T-helper 1 cell treated with Interleukin-12 subunit alpha and Interleukin-12 subunit beta and Interleukin-4 antibody, amounts not matched to agents 30 μg/mL and 1 μg/mL, for 36 hours (primary cell): ENCODE results near the gene GOLGA6A.
"Not testable (repeated sequence)": the region's sequence is repeated elsewhere in the genome, so short reads cannot be mapped to it uniquely, and the experiment has no call there.

Experiments
- H3K27ac Mint-ChIP-seq: one replicate; pipeline ENCODE4 v1.8.0; 2021; ENCODE audit warnings: mild to moderate bottlenecking, mixed read lengths
- H3K27me3 Mint-ChIP-seq: one replicate; pipeline ENCODE4 v1.8.0; 2021; ENCODE audit warnings: low read depth, mixed read lengths
- H3K36me3 Mint-ChIP-seq: one replicate; pipeline ENCODE4 v1.8.0; 2021; ENCODE audit warnings: low read depth, mixed read lengths
- H3K4me1 Mint-ChIP-seq: one replicate; pipeline ENCODE4 v1.8.0; 2021; ENCODE audit warnings: low read depth, mixed read lengths
- H3K4me3 Mint-ChIP-seq: one replicate; pipeline ENCODE4 v1.8.0; 2021; ENCODE audit warnings: mild to moderate bottlenecking, moderate library complexity, mixed read lengths
- H3K9me3 Mint-ChIP-seq: one replicate; pipeline ENCODE4 v1.8.0; 2021; ENCODE audit warnings: mixed read lengths

Gene GOLGA6A, protein sequence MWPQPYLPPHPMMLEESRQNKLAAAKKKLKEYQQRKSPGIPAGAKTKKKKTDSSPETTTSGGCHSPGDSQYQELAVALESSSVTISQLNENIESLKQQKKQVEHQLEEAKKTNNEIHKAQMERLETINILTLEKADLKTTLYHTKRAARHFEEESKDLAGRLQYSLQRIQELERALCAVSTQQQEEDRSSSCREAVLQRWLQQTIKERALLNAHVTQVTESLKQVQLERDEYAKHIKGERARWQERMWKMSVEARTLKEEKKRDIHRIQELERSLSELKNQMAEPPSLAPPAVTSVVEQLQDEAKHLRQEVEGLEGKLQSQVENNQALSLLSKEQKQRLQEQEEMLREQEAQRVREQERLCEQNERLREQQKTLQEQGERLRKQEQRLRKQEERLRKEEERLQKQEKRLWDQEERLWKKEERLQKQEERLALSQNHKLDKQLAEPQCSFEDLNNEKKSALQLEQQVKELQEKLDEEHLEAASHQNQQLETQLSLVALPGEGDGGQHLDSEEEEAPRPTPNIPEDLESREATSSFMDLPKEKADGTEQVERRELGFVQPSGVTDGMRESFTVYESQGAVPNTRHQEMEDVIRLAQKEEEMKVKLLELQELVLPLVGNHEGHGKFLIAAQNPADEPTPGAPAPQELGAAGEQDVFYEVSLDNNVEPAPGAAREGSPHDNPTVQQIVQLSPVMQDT

DNA sequence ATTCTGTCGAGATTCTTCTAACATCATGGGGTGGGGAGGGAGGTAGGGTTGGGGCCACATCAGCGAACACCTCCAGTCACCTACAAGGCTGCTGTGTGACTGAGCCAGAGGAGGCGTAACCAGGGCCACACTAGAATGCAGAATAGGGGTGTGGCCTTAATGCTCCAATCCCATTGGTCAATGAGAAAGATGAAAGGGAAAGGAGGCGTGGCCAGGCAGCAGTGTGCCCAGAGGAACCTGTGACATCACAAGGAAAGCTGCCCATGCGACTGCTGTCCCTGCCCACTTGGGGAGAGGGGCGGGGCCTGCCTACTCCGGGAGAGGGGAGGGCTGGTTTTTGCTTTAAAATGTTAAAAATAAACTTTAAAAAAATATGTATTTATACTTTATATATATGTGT lies at the start of gene GOLGA6A:
TSS of gene GOLGA6A (minus strand) at position 101 of the 400 bp plus-strand sequence. CDS start at position 60, 41 bp downstream.
- H3K9me3 Mint-ChIP-seq, H3K4me3 Mint-ChIP-seq, H3K4me1 Mint-ChIP-seq, H3K27me3 Mint-ChIP-seq, H3K27ac Mint-ChIP-seq, H3K36me3 Mint-ChIP-seq: not testable (repeated sequence)

DNA sequence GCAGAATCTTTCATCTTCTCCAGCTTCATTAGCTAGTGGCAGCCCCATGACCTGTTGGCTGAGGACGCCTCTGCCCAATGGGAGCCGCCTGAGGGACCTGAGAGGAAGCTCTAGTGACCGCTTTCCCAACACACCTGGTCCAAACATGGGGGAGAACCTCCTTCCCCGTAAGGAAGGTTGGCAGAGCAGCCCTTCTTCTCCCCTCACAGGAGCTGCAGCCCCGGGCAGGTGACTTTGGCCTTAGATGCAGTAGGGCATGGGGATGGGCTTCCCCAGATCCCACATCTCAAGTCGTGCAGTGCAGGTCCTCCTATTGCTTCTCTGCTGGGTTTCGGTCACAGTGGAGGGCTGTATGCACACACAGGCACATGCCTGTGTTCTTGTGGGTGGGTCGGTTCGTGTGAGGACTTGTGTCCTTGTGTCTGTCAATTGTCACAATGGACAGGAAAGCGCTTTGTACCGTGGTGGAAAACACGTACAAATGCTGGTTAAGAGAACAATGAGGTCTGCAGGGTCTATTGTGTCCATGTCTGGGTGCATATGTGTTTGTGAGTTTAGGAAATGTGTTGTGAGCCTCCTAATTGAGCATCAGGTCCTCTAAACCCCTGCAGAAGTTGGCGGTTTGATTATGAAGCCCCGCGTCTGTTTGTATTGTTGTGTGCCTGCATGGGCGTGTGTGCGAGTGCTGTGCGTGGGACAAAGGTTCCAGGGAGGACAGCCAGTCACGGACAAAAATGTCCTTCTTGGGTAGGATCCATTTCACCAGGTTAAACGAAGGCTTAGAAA lies 49.5 kb upstream of the GOLGA6A start:
- Mint-ChIP-seq H3K4me1 (peaks cover 16% of the 10 kb centered on the region), H3K4me3 (peak overlapping the region; percentile 15), H3K27me3 (peaks cover 95% of the 10 kb centered on the region), H3K9me3 (no peaks in the 10 kb centered on the region), H3K27ac (peak overlapping the region; percentile 77), H3K36me3 (peaks cover 9% of the 10 kb centered on the region)

DNA sequence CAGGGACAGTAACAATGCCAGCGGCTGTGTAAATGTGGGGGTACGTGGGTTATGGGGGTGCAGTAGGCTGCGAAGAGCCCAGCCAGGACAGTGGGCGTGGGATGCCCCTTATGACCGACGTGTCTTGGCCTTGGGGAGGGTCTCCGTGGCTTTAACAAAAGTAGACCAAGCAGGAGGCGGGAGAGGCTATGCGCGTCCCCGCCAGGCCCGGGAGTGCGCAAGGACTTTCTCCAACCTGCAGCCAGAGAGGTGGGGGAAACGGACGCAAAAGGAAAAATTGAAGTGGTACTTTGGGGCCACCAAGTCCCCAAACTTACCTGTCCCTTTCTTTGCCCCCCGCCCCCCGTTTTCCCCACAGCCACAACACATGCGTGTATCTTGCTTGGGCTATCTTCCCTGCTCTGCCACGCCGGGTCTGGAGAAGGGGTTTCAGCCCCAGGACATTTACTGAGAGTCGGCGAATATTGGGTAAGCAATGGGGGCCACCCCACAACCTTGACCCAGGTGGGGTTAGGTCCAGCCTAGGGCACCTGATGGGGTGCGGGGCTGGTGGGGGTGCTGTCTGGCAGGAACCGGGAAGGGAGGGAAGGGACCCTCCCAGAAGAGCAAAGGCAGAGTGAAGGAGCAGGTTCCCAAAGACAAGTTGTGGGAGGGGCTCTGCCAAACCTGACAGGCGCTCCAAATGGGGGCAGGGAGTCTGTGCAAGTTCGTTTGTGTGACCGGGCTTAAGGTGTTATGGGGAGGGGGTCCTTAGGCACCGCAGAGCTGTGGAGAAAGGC lies 48.7 kb upstream of the GOLGA6A start:
- peaks cover 91% of the 10 kb centered on the region for H3K27me3 Mint-ChIP-seq
- peaks cover 12% of the 10 kb centered on the region for H3K4me1 Mint-ChIP-seq
- H3K27ac Mint-ChIP-seq, result peak overlapping the region; percentile 3
- H3K9me3 Mint-ChIP-seq, result no peaks in the 10 kb centered on the region
- H3K4me3 Mint-ChIP-seq, result no peak overlapping the region
- H3K36me3 Mint-ChIP-seq, result peaks cover 9% of the 10 kb centered on the region

DNA sequence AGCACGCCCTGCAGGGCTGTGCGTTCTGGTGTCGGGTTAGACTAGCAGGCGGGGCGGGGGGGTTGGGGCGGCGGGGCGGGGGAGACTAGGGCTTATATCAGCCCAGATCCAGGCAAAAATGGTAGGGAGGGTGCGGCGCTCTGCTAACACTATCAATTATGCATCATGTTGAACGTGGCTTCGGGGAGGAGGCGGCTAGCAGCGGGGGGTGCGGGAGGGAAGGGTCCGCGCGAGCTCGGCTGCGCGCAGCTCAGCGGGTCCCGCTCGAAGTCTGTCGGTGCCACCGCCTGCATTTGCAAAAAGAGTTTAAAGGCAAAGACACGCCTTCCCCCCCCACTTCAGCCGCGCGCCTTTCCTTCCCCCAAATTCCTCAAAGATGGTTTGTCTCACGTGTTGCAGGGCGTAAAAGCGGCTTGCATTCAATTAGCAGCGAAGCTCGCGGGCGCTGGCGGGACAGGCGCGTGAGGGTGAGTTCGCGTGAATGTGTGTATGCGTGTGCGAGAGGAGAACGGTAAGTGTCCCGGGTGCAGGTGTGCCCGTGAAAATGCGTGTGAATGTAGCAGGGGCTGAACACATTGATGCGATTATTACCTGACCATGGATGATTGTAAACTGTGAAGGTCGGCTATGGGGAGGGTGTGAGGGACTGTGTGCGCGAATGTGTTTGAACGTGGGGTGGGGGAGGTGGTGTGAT lies 48.0 kb upstream of the GOLGA6A start, which contains the start of gene ISLR2:
TSS of gene ISLR2 (plus strand) at position 432 of the 694 bp plus-strand sequence. CDS start 2,169 bp downstream, outside the sequence.
- Mint-ChIP-seq H3K27me3 (peaks cover 87% of the 10 kb centered on the region), H3K27ac (peak within 1 kb of the TSS; percentile 45), H3K4me1 (peaks cover 12% of the 10 kb centered on the region), H3K9me3 (no peaks in the 10 kb centered on the region), H3K4me3 (peak within 1 kb of the TSS; percentile 10), H3K36me3 (peaks cover 9% of the 10 kb centered on the region)

DNA sequence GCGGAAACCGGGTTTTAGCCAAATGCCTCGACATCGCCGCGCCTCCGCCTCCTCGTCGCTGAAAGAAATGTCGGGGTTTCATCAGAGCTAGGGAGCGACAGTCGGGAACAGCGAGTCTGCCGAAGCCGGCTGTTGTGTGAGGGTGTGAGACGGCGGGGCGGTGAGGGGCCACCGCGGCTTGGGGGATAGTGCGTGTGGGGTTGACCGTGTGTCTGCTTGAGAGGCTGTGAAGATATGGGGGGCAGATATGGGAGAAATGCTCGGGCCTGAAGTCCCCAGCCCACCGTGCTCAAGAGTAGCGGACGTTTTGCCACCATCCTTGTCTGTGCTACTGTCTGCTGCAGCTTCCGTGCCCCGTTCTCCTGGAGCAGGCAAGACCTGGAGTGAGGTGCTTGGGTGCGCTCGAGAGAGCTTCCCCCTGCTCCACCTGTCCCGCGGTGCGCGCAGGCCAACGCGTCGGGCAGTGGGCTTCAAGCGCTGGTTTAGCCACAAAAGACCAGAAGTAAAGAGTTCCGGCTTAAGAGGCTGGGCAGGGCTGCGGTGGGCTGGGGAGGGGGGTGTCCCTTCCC lies 47.3 kb upstream of the GOLGA6A start:
- peak overlapping the region; percentile 10 for H3K4me3 Mint-ChIP-seq
- peaks cover 82% of the 10 kb centered on the region for H3K27me3 Mint-ChIP-seq
- no peaks in the 10 kb centered on the region for H3K9me3 Mint-ChIP-seq
- H3K4me1 Mint-ChIP-seq, result peaks cover 9% of the 10 kb centered on the region
- H3K36me3 Mint-ChIP-seq, result peaks cover 8% of the 10 kb centered on the region
- peak overlapping the region; percentile 45 for H3K27ac Mint-ChIP-seq

DNA sequence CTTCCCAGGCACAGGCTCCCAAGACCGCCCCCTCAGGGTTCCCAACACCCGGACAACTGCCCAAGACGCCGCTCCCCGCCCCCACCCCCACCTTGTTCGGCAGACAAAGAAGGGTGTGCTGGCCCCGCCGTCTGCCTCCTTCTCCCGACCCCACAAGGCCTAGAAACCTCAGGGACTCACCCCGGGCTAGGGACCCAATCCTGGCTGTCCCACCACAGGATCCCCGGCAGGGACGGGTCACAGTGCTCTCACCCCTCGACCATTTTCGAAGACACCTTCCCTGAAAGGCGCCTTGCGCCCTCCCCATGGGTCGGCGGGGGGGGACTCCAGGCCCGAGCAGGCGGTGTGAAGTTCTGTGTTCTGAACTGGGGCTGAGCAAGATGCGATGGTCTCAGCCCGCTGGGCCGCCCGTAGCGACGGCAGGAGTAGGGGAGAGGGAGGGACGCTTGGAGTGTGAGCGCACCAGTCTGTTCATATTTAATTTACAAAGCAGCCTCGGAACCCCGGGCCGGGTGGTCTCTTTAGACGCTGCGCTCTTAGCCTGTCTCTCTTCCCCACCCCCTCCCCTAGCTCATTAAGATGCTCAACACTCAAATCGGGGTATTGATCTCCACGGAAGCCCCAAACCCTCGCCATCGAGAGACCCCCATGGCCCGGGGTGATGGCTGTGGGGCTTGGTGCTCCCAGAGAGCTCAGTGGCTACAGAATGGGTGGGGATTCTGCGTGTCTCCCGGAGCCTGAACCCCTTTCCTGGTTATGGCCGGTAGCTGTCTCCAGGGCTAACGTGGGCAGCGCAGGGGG lies 46.6 kb upstream of the GOLGA6A start:
- H3K4me3 Mint-ChIP-seq, result no peak overlapping the region
- H3K27ac Mint-ChIP-seq, result peak overlapping the region; percentile 45
- H3K9me3 Mint-ChIP-seq, result no peaks in the 10 kb centered on the region
- peaks cover 8% of the 10 kb centered on the region for H3K36me3 Mint-ChIP-seq
- peaks cover 9% of the 10 kb centered on the region for H3K4me1 Mint-ChIP-seq
- H3K27me3 Mint-ChIP-seq, result peaks cover 77% of the 10 kb centered on the region

DNA sequence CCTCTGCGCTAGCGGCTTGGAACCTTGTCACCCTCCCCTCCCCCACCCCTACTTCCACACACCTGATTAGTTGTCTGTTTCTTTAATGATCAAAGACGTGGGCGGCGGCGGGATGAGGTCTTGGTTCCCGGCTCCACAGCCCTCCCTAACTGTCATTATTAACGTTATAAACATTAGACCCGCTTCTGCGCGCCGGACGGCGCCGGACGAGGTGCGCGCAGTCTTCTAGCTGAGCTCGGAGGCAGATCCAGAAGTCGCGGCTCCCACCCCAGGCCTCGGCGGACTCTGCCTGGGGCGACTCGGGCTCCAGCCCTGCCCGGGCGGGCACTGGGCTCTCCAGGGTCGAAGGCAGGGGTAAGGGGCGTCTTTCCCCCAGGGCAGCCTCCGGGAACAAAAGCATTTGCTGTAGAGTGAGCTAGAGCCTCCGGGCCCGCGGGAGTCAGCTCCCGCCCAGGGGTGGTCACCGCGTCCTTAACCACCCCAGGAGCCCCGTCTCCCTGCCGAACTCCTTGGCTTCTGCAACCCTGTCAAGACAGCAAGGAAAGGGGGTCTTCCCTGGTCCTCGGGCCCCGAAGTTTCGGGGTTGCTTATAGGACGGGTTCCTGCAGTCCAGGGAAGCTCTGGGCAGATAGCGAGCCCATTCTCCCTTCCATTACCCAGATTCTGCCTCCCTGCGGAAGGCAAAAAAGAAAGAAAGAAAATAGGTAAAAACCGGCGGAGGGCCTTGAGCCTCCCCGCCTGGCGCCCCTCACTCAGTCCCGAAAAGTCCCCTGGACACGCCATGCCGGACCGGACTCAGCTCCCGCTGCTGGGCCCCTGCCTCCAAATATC lies 45.8 kb upstream of the GOLGA6A start:
- H3K27ac Mint-ChIP-seq, result no peak overlapping the region
- H3K27me3 Mint-ChIP-seq, result peaks cover 70% of the 10 kb centered on the region
- no peaks in the 10 kb centered on the region for H3K9me3 Mint-ChIP-seq
- peaks cover 9% of the 10 kb centered on the region for H3K4me1 Mint-ChIP-seq
- H3K4me3 Mint-ChIP-seq, result no peak overlapping the region
- peaks cover 8% of the 10 kb centered on the region for H3K36me3 Mint-ChIP-seq

DNA sequence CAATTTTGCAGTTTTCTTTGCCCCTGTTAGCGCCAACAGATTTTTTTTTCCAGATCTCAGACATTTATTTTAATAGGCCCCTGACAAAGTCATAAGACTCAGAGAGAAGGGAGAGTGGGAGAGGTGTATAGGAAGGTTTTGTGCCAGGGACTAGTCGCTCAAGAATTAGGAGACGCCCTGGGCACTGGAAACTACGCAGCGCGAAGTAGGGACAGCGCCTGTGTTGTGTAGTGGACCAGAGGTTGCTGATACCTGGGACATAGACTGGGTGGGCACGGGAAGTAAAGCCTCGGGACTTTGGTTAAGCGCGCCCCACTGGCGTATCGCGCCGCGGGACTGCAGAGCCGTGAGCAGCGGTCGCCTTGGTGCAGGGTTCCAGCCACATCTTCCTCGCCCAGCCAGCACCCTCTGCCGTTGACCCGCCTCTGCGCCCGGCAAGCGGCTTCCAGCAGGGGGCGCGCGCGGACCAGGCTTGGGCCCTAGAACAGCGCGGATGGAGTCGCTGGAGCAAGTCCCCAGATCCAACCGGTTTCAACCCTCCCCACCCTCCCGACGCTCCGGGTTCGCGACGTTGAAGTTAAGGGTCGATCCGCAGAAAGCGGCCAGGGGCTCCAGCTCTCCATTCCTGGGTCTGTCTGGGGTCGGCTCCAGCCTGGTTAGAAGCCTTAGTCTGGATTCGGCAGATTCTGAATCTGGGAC lies 45.1 kb upstream of the GOLGA6A start:
- Mint-ChIP-seq H3K4me1 (peaks cover 9% of the 10 kb centered on the region), H3K27ac (no peak overlapping the region), H3K4me3 (no peak overlapping the region), H3K9me3 (no peaks in the 10 kb centered on the region), H3K36me3 (peaks cover 8% of the 10 kb centered on the region), H3K27me3 (peaks cover 62% of the 10 kb centered on the region)

DNA sequence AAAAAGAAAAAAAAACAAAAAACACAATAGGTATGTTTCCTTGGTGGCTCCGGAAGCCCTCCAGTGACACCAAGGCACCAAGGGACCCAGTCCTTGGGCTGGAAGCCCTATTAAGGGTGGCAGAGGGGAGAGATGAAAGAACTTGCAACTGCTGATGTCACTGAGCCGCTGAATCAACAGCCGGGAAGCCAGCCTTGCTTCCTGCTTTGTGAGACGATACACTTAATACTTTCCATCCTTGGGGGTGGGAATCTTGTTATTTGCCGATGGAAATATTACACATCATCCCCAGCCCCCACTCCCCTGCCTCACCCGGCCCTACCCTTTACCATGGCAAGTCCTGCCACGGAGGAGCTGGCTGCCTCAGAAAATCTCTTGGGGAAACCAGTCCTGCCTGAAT lies 42.4 kb upstream of the GOLGA6A start:
- peaks cover 53% of the 10 kb centered on the region for H3K27me3 Mint-ChIP-seq
- H3K27ac Mint-ChIP-seq, result no peak overlapping the region
- H3K36me3 Mint-ChIP-seq, result no peaks in the 10 kb centered on the region

DNA sequence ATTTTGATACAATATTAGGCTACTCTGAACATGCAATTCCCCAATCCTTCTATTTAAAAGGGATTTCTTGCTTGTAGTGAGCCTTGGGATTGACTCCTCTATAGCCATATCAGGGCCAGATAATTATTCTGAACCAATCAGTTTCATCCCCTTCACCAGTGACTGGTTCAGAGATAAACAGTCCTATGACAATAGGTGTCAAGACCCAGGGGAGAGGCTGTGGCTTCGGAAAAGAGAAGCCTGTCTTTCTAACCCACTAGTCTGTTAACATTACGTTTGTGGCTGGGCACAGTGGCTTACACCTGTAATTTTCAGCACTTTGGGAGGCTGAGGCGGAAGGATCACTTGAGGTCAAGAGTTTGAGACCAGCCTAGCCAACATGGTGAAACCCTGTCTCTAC lies 41.8 kb upstream of the GOLGA6A start:
- Mint-ChIP-seq H3K4me1 (peaks cover 1% of the 10 kb centered on the region), H3K4me3 (no peak overlapping the region), H3K27ac (no peak overlapping the region), H3K9me3 (no peaks in the 10 kb centered on the region), H3K27me3 (peaks cover 47% of the 10 kb centered on the region), H3K36me3 (no peaks in the 10 kb centered on the region)

More for the DNA sequence above, 42.4 kb upstream of the GOLGA6A start:
- Mint-ChIP-seq H3K4me3 (no peak overlapping the region), H3K9me3 (no peaks in the 10 kb centered on the region), H3K4me1 (peaks cover 5% of the 10 kb centered on the region)

DNA sequence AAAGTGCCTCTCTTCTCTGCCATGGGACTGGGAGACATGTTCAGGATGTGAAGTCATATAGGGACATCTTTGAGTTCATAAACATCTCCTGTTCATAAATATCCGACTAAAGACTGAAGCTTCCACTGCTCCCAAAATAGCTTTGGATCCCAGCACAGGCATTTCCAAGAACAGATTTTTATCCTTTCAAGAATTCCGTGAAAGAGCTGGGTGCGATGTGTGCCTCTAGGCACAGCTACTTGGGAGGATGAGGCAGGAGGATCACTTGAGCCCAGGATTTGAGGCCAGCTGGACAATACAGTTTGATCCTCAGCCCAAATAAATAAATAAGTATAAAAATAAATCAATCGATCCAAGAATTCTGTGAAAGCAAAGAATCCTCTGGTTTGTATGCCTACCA lies 41.3 kb upstream of the GOLGA6A start:
- Mint-ChIP-seq H3K9me3 (no peaks in the 10 kb centered on the region), H3K4me3 (no peak overlapping the region), H3K36me3 (no peaks in the 10 kb centered on the region), H3K4me1 (peaks cover 1% of the 10 kb centered on the region), H3K27ac (no peak overlapping the region), H3K27me3 (peaks cover 42% of the 10 kb centered on the region)

DNA sequence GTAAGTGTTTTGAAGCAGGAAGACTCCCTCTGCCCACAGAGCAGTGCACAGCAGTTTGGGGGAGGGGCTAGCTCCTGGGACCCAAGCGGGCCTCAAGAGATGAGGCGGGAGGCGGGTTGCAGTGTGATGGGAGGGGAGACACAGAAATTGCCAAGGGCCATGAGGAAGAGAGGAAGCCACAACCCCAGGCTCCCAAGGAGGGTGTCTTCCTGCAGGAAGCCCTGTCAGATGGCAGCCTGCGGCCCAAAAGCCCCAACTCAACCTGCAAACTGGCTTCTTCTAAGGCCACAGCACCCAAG lies 40.7 kb upstream of the GOLGA6A start:
- no peaks in the 10 kb centered on the region for H3K36me3 Mint-ChIP-seq
- H3K9me3 Mint-ChIP-seq, result no peaks in the 10 kb centered on the region
- peaks cover 37% of the 10 kb centered on the region for H3K27me3 Mint-ChIP-seq
- peaks cover 1% of the 10 kb centered on the region for H3K4me1 Mint-ChIP-seq
- no peak overlapping the region for H3K4me3 Mint-ChIP-seq
- no peak overlapping the region for H3K27ac Mint-ChIP-seq
